OCI-LY7 (cell line): ENCODE results near the gene AMPH.

Experiments
- EZH2phosphoT487 ChIP-seq: fragments of 200-600 bp; sonication (generic); IDR thresholded peaks from 2 replicates; pipeline ENCODE4 v1.6.1; 2018; ENCODE audit warnings: low read depth, borderline replicate concordance, mild to moderate bottlenecking, mixed run types, antibody characterized with exemption, low read length, moderate library complexity, mixed read lengths
- TF ChIP-seq, protein P1 (sequence below): fragments of 200-600 bp; sonication (generic); conservative IDR thresholded peaks from 2 replicates; pipeline ENCODE4 v1.5.1; 2014; ENCODE audit warnings: mild to moderate bottlenecking, antibody characterized with exemption, low read length, moderate library complexity, mixed read lengths

DNA sequence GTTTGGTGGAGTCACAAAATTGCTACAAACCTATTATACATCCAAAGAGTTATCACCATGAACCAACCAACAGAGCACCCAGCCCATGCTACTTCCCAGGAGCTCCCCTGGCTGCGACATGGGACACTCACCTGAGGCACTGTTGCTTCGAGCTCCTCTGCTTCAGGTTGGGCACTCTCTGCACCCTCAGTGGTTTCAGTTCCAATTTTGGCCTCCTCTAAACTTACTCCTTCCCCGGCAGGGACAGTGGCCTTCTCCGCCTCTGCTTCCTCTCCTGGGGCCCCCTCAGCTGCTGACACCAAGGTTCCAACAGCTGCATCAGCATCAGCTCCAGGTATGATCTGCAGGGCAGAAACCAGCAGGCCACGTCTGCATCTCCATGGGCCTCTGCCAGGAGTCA lies 237.3 kb downstream of the AMPH start:
- no peak for TF ChIP-seq EZH2phosphoT487
- TF ChIP-seq, protein P1, sequence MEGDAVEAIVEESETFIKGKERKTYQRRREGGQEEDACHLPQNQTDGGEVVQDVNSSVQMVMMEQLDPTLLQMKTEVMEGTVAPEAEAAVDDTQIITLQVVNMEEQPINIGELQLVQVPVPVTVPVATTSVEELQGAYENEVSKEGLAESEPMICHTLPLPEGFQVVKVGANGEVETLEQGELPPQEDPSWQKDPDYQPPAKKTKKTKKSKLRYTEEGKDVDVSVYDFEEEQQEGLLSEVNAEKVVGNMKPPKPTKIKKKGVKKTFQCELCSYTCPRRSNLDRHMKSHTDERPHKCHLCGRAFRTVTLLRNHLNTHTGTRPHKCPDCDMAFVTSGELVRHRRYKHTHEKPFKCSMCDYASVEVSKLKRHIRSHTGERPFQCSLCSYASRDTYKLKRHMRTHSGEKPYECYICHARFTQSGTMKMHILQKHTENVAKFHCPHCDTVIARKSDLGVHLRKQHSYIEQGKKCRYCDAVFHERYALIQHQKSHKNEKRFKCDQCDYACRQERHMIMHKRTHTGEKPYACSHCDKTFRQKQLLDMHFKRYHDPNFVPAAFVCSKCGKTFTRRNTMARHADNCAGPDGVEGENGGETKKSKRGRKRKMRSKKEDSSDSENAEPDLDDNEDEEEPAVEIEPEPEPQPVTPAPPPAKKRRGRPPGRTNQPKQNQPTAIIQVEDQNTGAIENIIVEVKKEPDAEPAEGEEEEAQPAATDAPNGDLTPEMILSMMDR = no peak
